NOMO-1 (cell line): Measurements from ENCODE around the gene RPS21.
"Not testable (repeated sequence)": the region's sequence is repeated elsewhere in the genome, so short reads cannot be mapped to it uniquely, and the experiment has no call there.

Experiments
- DNase-seq, 2 experiments: peaks; one replicate each; lab custom pipeline; 2025; ENCODE audit not compliant: unreplicated experiment in 2 of 2; lab: John Stamatoyannopoulos, UW

The RPS21 gene

DNA sequence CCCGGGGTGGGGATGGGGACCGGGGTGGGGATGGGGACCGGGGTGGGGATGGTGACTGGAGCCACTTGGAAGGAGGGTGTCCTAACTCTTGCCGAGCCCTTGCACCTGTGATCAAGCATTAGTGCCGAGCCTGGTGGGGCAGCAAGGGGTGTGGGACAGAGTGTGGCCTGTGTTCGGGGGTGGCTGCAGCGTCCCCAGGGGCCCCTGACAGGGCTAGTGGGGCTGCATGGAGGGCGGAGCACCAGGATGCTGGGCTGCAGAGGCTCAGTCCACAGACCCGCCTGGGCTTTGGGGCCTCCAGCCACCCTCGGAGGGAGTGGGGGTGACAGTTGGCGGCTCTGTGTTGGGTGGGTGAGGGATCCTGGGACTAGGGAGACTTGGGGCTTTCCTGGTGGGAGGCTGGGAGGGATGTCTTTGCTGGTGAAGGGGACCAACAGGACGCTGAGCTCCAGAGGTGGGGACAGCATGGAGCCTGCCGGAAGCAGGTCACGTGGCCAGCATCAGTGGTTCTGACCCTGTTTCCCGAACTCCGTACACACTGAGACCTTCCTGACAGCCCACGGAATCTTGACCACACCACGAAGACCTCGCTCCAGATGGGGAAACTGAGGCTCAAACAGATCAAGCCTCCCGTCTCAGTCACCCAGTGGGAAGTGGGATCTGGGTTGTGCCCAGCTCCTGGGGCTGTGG, 35.9 kb downstream of the RPS21 start:
- DNase-seq: no peak

DNA sequence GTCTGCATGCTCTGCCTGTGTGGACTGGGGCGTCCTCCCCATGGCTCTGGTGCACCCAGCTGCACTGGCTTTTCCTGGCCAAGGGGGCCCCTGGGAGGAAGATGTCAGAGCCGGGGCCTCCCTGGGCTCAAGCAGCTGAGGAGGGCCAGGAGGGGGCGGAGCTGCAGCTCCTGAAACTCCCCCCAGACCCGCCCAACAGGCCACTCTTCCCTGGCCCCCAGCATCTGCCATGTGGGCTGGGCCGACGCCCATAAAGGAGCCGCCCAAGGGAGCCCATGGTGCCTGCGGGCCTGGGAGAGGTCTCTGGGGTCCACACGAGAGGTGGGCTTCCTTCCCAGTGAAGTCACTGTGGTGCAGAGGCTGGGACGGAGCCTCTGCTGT, 36.4 kb downstream of the RPS21 start:
- no peak for DNase-seq

DNA sequence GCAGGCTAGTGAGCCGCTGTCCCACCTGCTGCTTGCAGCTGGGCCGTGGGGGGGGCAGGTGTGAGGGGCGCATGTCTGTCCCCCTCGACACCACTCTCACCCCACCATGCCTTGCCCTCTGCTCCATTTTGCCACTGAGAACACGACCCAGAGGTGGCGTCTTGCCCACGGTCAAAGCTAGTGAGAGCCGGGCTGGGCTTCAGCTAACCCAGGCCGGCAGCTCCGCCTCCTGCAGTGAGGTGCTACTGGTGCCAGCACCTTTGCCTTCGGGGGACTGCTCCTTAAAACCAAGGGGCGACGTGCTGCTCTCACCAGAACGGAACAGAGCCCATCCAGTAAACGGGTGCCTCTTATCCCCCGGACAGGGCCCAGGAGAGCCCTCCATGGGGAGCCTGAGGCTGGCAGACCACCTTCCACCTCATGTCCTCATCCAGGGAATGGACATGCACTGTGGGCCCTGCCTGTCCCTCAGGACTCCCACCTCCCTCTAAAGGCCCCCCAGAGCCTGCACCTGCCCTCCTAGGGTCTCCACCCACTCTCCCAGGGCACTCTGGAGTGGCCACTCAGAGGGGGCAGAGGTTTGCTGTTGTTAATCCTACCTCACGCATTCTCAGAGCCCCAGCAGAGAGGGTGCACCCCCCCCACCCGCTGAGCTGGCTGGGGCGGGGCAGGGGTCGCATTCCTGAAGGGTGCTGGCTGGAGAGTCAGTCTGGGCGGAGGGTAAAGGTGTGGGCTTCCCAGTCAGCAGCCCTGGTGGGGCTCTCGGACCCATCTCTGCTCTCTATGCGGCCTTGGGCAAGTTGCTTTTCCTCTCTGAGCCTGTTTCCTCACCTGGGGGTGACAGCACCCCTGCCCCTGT, 37.6 kb downstream of the RPS21 start:
- no peak for DNase-seq

DNA sequence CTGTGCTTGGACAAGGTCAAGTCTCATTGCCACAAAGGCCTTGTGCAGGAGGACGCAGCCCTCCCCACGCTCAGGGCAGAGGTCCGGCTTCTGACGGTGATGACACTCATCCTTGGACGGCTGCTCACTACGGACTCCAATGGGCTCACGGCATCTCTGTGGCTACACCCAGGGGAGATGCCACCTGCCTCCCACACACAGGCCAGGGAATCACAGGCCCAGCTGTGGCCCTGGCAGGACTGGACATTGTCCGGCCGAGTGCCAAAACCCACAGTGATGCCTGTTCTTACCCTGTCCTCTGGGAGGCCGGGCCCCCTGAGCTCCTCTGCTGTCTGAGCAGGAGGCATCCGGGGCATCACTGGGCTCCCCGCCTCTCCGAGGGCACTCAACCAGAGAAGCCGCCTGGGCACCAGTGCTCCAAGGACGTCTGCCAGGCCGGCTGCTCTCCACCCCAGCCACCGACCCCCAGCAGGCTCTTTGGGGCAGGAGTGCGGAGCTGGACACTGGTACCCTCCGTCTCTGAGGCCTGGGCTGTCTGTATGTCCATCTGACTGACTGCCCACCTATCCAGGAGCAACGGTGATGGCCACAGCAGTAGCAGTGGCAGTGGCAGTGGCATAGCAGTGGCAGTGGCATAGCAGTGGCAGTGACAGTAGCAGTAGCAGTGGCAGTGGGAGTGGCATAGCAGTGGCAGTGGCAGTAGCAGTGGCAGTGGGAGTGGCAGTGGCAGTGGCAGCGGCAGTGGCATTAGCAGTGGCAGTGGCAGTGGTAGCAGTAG, 38.6 kb downstream of the RPS21 start:
- DNase-seq: no peak

DNA sequence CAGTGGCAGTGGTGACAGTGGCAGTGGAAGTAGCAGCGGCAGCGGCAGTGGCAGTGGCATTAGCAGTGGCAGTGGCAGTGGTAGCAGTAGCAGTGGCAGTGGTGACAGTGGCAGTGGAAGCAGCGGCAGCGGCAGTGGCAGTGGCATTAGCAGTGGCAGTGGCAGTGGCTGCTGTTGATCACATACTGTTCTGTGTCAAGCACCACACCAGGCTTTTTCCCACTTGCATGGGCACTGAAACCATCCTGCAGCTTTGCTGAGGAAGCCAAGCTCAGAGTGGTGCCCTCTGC, 39.1 kb downstream of the RPS21 start:
- DNase-seq: not testable (repeated sequence)

DNA sequence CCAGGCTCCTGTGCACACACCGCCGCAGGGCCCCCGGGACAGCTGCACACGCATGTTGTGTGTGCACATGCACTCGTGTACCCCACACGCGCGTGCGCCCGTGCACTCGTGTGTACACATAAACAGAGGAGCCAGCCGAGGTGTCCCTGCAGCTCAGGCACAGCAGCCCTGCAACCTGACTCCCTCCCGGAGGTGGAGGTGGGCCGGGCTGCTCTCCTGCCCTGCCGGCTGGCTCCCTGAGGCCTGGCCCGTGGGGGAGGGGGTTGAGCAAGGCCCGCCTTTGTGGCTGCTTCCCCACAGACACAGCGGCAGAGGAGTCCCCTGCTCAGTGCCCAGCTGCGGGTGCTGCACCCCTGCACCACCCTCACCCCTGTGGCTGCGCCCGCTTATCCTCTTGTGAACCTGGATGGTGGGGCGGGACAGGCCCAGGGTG, 39.8 kb downstream of the RPS21 start:
- DNase-seq: no peak

DNA sequence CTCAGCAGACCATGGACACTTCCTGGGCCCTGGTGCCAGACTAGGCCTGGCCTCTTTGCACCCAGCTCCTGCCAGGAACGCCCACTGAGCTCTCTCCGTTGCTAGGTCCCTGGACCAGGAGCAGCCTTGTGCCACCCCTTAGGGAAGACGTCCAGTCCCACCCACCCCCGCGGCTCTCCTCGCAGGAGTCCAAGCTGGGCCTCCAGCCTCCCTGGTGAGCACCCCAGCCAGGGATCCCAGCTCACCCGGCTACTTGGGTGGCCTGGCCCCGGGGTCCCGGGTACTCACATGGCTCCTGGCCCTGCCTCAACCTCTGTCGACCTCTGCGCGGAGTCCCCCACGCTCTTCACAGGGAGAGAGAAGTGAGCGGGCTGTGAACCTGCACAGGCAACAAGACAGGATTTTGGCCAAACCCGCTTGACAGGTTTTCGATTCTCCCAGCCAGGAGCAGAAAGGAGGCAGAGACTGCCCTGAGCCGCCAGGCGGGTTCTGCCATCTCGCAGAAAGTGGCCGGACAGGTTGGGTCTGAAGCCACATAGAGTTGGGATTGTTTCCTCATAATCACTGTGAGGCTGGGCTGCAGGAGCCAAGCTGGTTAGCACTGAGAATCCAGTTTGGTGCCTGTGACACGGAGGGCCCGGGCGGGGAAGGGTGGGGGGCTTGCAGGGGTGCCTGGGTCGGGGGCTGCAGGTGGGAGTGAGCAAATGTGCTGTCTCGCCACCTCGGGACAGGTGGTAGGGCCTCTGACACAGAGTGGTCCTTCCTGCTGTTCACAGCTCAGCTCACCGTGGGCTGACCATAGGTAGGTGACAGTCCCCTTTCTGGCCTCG, 40.5 kb downstream of the RPS21 start, which contains the start of gene RBBP8NL:
Gene RBBP8NL, minus strand, starts transcription at position 368 of the 830 bp plus-strand sequence. CDS start 7,892 bp downstream, outside the sequence.
- DNase-seq: no peak

DNA sequence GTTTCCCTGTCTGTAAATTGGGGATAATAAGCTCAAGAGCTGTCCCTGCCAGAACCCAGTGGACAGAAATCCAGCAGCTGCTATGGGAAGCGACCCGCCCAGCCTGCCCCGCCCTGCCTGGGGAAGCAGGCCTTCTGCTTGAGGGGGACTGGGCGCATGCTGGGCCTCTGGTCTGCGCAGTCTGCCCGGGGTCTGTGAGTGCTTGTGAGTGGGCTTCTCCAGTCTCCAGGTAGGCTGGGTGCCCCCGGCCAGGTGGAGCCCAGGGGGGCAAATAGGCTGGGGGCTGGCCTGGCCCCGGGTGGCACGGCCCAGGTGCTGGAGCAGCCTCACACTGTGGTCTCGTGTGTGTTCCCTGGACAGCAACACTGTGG, 41.1 kb downstream of the RPS21 start:
- no peak for DNase-seq

DNA sequence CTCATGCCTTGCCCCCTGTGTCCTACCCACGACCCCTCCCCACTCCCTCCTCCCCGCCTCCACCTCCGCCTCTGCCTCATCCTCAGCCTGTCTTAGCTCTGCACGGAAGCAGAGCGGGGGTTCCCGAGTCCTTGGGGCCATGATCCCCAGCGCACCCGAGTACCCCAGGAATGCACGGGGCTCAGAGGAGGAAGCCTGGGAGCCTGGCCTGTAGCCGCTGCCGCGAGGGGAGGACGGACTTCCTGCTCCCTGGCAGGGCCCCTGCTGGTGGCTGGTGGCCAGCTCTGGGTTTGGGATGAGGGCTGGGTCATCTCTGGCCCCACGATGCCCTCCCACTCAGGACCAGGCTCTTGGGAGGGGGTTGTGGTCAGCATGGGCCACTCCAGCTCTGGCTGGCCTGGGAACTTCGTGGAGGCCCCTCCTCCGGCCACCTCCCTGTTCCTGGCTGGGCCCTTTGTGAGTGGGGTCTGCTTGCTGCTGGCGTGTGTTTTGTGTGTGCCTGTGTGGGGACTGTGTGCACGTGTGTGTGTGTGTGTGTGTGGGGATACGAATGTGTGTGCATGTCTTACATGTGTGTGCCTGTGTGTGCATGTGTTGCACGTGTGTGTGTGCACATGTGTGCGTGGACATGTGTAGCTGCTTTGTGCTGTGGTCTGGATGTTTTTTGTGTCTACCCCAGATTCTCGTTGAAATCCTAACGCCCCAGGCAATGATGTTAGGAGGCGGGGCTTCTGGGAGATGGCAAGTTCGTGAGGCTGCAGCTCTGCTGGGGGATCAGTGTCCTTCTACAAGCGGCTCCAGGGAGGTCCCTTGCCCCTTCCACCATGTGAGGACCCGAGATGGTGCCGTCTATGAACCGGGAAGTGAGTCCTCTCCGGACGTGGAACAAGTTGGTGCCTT, 41.7 kb downstream of the RPS21 start:
- no peak for DNase-seq

DNA sequence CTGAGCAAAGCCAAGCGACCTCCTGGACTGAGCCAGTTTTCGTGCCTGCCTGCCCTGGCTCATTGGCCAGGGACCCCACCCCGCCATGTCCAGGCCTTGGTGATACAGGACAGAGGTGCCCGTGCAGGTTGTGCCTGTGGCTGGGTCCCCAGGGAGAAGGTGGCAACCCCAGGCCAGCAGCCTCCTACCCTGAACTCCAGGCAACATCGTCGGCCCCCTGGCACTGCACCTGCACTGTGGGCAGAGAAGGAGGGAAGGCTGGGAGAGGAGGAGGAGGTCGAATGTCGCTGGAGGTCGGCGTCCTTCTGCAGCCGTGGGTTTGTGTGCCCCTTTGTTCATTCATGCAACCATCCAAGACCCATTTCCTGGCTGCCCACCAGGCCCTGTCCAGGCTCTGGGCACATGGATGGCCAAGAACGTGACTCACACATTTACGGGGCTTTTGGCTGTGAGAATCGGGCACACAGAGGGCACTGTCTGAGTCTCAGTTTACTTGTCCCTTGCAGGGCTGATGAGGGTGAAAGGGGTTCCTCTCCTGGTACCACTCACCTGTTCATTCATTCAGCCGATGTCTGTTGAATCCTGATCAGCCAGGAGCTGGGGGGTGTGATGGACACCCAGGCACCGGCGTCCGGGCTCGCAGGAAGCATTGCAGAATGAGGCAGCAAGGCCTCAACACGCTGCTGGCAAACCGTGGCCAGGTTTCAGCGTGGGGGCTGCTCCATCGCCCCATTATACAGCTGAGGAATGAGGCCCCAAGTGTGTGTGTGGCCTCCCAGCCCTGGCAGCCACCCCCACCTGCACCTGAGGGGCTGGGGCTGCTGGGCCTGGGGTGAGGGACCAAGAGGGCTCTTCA, 42.8 kb downstream of the RPS21 start:
- no peak for DNase-seq

DNA sequence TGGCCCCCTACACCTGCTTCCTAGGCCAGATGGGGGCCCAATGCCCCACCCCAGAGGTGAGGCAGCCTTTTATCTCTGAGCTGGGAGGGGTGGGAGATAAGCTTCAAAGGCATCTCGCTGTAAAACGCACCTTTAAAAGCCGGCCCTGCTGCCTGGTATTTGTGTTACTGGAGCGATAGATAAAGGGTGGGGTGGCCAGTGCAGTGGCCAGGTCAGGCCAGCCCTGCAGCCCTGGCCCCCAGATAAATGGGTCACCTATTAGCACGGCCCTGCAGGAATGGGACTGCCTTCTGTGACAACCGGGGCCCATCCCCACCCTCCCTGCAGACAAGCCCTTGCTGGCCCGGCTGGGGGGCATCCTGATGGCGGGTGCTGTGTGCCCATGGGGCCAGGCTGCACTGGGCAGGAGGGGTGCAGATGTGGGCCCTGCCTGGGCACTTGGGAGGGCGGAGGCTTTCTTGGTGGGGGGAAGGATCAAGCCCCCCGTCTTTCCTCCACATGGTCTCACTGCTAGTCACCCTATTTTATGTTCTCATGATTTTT, 43.5 kb downstream of the RPS21 start:
- DNase-seq: no peak

DNA sequence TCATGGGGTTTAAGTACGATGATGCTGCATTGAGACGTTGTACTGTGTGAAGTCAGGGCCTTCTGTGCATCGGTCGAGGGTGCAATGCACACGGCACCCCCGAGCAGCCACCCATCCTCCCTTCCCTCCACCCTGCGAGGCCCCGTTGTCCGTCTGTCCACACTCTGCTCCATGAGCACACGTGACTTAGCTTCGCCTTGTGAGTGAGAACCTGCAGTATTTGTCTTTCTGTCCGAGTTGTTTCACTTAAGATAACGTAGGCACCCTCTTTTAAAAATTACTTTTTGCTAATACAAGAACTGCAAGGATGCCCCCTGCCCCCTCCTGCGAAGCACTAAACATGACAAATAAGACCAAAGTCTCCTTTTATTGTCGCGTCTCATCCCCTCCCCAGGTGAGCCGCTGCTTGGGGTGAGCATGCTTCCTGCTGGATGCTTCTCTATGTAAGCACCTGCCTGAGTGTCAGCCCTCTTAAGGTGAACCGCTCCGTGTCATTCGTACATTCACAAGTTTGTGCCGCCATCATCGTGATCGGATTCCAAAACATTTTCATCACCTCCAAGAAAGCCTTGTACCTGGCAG, 44.1 kb downstream of the RPS21 start:
- no peak for DNase-seq

DNA sequence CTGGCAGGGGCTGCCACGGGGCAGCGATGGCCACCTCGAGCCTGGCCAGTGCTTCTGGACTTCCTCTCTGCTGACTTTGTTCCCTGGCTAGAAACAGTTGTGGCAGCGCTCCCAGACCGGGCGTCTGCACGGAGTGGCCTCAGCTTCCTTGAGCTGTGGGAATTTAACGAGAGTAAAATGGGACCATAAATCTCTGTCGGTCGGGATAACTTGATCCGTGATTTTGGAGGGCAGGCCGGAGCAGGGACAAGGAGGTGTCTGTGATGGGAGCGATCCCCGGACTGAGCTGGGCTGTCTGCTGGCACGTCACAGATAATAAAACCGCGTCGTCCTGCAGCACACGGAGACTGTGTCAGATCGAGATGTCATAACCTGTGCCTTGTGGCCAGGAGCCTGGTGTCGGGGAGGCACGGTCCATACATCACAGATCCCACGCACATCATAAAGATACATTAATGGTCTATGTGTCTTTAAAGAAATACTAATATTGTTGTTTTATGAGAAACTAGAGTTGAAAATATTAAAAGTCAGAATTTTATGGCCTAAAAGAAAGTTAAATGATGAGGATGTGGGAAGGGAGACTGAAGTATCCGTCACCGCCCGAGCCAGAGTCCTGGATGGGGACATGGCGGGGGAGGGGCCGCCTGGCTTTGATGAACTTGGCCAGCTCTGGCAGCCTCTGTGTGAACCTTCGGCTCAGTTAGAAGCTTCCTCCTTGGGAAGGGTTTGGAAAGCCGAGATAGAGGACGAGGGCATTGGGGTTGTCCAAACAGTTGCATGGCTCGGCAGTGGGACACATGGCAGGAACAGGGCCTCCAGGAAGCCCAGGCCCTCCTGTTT, 47.0 kb downstream of the RPS21 start:
- DNase-seq: no peak

DNA sequence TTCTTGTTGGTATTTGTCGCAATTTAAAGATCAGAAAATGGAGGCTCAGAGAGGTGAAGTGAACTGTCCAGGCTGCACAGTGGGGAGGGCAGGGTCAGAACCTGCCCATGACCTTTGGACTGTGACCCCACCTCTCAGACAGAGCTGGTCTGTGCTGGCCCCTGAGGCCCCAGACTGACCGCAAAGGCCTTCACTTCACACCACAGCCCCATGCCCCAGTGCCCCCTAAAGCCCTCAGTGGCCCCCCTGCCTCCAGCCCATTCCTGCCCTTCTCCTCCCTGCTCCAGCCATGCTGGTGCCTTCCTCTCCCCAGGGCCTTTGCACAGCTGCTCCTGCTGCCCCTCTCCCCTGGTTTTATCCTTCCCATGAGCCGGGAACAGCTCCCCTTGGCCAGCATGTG, 49.8 kb downstream of the RPS21 start:
- no peak for DNase-seq

DNA sequence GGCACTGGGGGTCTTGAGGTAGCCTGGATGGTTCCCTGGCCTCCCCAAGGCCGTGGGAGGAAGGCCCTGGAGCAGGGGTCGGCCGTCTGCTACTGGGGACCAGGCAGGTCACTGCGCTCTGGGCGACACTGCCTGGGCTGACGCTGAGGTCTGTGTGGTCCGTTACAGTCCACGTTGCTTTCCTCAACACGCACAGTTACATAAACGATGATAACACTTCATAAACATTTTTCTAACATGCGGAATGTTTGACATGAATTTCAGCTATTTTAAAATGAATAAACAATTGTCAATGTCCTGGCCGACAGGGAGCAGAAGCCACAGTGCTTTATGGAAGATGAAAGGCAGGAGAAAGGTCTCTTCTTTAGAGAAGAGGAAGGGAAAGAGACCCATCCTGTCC, 50.6 kb downstream of the RPS21 start:
- DNase-seq: no peak

DNA sequence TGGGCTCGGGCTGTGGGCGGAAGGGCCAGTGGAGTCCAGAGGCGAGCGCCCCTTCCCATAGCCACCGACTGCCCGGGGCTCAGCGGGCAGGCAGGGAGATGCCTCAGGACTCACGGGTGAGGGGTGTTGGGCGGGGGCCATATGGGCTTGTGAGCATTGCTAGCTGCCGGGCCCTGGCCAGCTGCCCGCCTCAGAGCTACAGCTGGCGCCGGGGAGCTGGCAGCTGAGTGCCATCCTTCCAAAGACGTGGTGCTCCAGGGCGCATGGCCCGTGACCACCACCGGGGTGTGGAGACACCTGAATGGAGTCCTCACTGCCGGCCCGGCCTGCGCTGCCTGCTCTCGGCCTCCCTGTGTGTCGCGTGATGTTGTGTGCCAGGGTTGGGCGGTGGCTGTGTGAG, 51.0 kb downstream of the RPS21 start:
- DNase-seq: no peak
